ENCODE results near the gene TSSK3.
"Not testable (repeated sequence)": the region's sequence is repeated elsewhere in the genome, so short reads cannot be mapped to it uniquely, and the experiment has no call there.

The TSSK3 gene

DNA sequence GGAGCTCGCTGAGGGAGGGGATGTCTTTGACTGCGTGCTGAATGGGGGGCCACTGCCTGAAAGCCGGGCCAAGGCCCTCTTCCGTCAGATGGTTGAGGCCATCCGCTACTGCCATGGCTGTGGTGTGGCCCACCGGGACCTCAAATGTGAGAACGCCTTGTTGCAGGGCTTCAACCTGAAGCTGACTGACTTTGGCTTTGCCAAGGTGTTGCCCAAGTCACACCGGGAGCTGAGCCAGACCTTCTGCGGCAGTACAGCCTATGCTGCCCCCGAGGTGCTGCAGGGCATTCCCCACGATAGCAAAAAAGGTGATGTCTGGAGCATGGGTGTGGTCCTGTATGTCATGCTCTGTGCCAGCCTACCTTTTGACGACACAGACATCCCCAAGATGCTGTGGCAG lies 1.4 kb downstream of the TSSK3 start:
- no peak for DNase-seq (ENCODE audit: low spot score)

DNA sequence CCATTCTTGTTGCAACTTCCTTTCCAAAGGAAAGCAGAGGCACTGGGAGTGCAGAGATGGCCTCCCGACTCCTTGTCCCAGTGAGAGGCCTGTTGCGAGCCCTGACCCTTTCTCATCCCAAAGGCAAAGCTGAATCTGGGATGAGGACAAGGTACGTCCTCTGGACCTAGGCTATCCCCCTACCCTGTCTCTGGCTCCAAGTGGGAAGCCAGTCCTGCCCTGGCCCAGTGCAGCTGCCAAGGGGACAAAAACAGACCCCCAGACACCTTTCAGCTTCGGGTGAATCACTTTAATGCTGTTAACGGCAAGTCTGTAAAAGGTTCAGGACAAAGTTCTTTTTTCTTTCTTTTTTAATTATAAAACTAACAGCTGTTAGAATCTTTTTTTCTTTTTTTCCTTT lies 2.5 kb downstream of the TSSK3 start:
- no peak for DNase-seq (ENCODE audit: low spot score)

- no peak for DNase-seq (ENCODE audit: low spot score)
These were observed 3.1 kb downstream of the TSSK3 start for GRCh38 chr1:32365445-32365844.

GRCh38 chr1:32367912-32368635 lies 5.7 kb downstream of the TSSK3 start:
- DNase-seq (ENCODE audit: low spot score), result no peak

DNA sequence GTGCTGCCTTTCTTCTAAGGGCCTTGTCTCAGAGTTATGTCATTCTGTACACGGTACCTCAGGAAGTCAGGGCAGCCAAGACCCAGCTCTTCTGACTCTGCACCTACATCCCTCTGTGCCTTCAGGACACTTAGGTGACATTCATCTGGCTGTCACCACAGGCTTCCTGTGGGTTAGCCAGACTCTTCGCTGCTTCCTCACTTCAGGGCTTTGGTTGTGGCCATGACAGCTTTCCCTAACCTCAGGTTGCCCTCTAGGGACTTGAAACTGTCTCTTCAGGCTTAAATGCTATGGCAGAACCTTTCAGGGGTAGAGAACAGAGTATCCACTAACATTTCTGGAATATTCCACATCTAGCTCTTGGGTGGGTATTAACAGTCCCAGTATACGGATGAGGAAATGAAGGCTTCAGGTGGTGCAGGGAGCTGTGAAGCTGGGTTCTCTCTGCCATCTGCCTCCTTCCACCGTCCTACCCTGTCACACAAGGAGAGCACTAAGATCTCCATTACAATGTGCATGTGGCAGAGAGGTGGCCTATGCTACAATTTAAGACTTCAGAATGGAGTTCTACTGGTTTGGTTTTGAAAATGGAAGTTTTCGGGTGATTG lies 9.9 kb downstream of the TSSK3 start:
- DNase-seq (ENCODE audit: low spot score), result no peak

DNA sequence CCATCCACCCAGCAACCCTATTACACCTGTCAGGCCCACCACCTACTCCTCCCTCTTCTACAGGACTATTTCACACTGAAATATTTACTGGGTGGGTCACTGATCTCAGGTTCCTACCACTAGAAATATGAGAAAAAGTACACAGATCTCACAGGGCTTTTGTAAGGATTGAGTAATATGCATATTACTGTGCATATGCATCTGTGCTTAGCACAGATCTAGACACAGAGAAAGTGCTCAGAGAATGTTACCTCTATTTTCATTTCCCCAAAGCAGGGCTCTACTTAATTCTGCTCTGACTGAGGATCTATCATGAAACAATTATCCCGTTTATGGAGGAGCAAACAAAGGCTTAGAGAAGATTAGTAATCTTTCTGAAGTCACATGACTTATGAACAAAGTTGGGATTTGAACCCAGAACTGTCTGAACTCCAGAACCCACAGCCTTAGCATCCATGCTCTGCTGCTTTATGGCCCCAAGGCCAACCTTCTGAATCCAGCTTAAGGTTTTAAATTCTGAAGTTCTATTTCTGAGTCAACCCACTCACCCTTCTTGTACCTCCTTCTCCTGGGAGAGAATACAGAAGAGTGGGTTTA lies 11.8 kb downstream of the TSSK3 start:
- no peak for DNase-seq (ENCODE audit: low spot score)

DNA sequence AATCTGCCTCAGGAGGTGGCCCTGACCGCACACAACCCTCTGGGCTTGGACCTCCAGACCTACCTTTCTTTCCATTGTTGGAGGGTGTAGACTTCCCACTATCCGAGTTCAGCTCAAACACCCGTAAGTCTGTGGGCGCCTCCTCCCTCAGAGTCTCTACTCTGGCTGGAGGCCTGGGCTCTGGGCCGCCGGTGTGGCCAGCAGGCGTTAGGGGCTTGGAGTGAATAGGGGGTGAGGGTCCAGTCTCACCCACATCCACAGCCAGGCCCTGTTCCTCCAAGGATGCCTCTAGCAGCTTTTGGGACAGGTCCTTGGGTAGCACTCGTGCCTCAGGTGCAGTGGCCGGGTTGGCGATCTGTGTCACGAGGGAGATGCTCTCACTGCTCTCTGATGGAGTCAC lies 13.9 kb downstream of the TSSK3 start:
- DNase-seq (ENCODE audit: low spot score), result no peak

GRCh38 chr1:32377541-32378220 lies 15.3 kb downstream of the TSSK3 start:
- DNase-seq (ENCODE audit: low spot score), result no peak

DNA sequence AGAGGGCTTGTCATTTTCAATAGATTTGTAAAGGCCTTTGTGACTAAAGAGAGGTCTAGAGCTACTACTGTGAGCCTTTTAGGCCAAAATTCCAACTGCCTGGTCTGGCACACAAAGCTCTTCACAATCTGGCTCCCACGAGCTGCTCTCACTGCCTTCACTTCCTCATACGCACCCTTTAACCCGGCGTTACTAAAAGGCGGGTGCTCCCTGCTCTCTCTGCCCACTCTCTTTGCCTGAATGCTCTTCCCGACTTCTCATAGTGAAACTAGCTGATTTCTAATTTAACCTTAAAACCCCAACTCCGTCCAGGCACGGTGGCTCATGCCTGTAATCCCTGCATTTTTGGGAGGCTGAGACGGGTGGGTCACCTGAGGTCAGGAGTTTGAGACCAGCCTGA lies 17.7 kb downstream of the TSSK3 start:
- no peak for DNase-seq (ENCODE audit: low spot score)

DNA sequence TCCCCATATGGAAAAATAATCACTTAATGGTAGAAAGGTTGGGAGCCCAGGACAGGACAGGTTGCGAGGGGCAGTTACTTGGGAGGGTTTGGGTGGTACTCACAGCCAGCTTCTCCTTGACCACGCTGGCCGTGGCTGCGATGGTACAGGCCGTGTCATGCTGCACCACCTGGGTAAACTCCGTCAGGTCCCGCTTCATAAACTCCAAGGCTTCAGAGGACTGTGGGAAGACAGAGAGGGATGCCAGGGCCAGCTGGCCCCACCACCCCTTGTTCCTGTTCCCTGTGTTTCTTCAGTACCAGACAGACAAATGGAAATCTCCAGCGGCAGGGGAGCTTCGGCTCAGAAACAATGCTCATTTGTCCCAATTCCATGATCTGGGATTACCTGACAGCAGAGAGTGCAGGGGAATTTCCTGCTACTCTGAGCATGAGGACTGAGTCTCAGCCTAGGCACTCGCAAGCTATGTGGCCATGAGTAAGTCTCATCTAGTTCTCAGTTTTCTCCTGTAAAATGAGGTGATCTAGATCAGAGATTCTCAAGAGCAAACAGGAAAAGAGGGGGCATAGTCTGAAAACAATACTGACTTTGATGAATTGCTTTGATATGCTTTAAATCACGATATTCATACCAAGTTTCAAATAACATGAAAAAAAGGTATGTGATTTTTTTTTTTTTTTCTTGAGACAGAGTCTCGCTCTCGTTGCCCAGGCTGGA lies 24.5 kb downstream of the TSSK3 start:
- DNase-seq (ENCODE audit: low spot score), result no peak

- no peak for DNase-seq (ENCODE audit: low spot score)
These were observed 26.3 kb downstream of the TSSK3 start for GRCh38 chr1:32388641-32389040.

GRCh38 chr1:32390904-32391870 lies 28.8 kb downstream of the TSSK3 start:
- no peak for DNase-seq (ENCODE audit: low spot score)

GRCh38 chr1:32392325-32392724 lies 30.0 kb downstream of the TSSK3 start:
- DNase-seq (ENCODE audit: low spot score), result no peak

DNA sequence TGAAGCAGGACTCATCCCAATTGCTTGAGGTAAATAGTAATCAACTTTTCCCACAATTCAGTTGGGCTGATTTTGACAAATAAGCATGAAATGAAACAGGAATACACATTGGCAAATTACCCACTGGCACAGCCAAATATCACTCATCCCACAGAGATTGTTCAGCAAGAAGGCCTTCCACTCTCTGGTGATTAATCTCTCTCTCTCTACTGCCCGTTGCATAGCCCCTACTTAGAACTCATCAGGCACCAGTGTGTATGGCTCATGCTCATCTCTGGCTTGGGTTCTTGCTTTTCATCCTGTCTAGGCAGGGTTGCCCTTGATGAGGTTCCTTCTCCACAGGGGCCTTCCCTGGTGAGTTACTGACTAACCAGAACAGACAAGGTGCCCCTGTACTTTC lies 30.8 kb downstream of the TSSK3 start:
- DNase-seq (ENCODE audit: low spot score), result no peak

DNA sequence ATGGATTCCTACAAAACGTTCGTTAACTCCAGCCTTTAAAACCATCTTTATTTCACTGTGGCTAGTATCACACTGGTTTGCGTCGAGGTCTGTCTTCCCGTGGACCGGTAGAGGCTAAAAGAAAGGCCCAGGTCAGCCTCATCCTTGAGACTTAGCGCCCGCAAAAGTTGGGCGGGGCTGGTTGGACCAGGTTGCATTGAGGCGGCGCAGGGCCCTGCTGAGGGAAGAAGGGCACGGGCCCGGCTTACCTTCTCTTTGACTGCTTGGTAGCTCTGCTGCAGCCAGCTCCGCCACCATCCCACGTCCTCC lies 31.4 kb downstream of the TSSK3 start:
- peak; percentile 52 for DNase-seq (ENCODE audit: low spot score)

DNA sequence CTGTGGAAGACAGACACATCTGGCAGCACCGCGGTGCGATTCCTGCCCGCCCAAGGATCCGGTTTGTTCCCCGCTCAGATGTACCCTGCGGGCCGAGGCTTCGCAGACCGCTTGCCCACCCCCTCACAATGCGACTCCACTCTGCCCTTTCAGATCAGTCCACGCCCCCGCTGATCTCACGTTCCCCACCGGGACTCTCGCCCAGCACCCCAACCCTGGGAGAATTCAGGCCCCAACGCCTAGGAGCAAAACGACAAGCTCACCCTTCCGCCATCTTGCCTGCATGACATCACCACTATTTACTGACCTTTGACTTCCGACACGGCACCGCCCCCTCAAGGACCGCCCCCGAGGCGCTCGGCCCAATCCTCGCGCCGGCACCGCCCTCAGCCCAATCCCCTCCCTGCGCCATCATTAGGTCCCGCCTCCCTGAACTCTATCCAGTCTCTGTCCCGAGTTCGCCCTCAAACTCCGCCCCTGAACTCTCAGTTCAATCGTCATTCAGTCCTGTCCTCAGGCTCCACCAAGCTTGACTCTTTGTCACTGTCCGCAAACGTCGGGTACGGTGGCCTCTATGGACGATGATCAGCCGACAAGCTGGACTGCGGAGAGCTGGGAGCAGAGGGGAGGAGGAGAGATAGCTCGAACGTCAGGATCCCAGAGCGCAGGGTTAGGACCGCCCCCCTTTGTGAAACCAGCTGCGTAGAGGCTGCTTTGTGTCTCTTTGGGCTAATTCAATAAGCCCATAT lies 32.0 kb downstream of the TSSK3 start, which contains the start of gene BSDC1:
Gene BSDC1, minus strand, starts transcription at position 301 of the 749 bp plus-strand sequence. Its CDS starts 27 bp downstream, at position 274.
- DNase-seq (ENCODE audit: low spot score), result peak; percentile 99

DNA sequence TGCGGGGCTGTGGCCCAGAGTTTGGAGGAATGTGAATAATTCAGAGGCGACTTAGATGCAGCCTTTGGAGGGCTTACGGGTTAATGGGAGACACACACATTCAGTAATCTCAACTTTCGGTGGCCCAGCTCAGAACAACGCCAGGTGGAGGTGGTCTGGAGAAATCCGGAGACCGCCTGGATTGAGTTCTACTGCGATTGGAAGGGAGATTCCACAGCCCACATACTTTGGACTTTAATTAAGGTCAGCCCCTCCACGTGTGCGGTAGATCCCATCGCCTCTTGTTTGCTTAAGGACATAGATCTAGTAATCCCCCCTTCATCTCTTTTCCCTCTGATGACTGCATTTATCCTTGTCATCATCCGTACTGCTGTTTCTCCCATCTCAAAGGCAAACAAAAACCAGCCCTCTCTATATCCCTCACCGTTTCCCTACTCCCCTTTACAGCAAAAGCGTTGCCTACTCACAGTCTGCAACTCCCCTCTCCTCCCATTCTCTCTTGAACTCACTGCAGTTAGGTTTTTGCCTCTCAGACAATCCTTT lies 32.6 kb downstream of the TSSK3 start:
- peak; percentile 22 for DNase-seq (ENCODE audit: low spot score)

DNA sequence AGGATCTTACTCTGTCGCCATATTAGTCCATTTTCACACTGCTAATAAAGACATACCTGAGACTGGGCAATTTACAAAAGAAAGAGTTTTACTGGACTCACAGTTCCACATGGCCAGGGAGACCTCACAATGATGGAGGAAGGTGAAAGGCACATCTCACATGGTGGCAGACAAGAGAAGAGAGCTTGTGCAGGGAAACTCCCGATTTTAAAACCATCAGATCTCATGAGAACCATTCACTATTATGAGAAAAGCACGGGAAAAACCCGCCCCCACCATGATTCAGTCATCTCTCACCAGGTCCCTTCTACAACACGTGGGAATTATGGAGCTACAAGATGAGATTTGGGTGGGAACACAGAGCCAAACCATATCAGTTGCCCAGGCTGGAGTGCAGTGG lies 34.2 kb downstream of the TSSK3 start:
- not testable (repeated sequence) for DNase-seq (ENCODE audit: low spot score)

GRCh38 chr1:32398401-32398800 lies 36.1 kb downstream of the TSSK3 start:
- DNase-seq (ENCODE audit: low spot score), result no peak

DNA sequence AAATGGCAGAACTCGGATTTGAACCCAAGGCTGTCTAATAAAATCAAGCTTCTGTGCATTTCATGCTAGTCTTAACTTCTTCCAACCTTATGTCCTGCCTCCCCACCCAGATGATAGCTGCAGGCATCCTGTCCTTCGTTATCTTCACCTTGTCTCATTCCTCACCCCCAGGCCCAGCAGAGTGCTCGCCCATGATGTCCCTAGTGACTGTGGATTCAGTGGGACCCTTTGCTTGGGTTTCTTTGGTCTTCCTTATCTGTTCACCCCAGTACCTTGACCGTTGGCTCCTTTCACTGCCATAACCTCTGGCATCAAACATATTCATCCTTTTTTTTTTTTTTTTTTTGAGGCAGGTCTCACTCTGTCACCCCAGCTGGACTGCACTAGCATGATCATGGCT lies 37.5 kb downstream of the TSSK3 start:
- no peak for DNase-seq (ENCODE audit: low spot score)
